Peyer's patch (tissue), 4 donors: ENCODE measurements around the gene BDKRB2.

ENCODE experiments used
- CTCF ChIP-seq, 6 experiments: fragments of 450-650 bp in 4 of 6; fragments of 200-600 bp in 2 of 6; sonication (generic) in 1 of 6; IDR thresholded peaks; one replicate each; pipeline ENCODE4 v1.5.1; 2017 to 2019; ENCODE audit warnings: antibody characterized with exemption in 6 of 6, mild to moderate bottlenecking in 3 of 6, moderate library complexity in 1 of 6
- POLR2A ChIP-seq, 2 donors: fragments of 450-650 bp; IDR thresholded peaks; one replicate each; pipeline ENCODE4 v1.5.1; 2017; ENCODE audit warnings: antibody characterized with exemption in 2 of 2, mild to moderate bottlenecking in 2 of 2, moderate library complexity in 2 of 2

GRCh38 chr14:96231526-96232130 lies 27.0 kb downstream of the BDKRB2 start:
- TF ChIP-seq POLR2A (IDR thresholded peaks at IDR 0.05) (no peak), CTCF (IDR thresholded peaks at IDR 0.05) (no peak)
